GM12878 (cell line): Measurements from ENCODE around the gene ANO7. TPM values are rescaled to one million over a fixed set of nuclear protein-coding genes. Genes with fewer than 3 reads are reported as not detected.

ENCODE experiments used
- ATAC-seq: fragments of 200-7000 bp; cut with Tn5 transposase; 3 replicates; pipeline ENCODE4 v1.9.1; 2020; ENCODE audit warnings: mild to moderate bottlenecking, moderate library complexity
- BruUV-seq: library from RNA; stranded (reverse); fragments of 400-500 nt; replicated peaks from 2 replicates; lab custom pipeline; 2021; lab: Mats Ljungman, UMichigan
- CTCF ChIA-PET: fragments of 300-600 bp; sonication (Branson Sonifier 250); formaldehyde crosslinking; extraction: SDS; loops from one replicate; lab custom pipeline; 2021; ENCODE audit warnings: inconsistent platforms; lab: Yijun Ruan, JAX
- POLR2A ChIA-PET: fragments of 350-600 bp; formaldehyde crosslinking; extraction: SDS; loops from one replicate; lab custom pipeline; 2021; ENCODE audit warnings: inconsistent platforms; lab: Charles Lee
- RAD21 ChIA-PET: fragments of 300-600 bp; sonication (Branson Sonifier 250); formaldehyde crosslinking; loops from one replicate; lab custom pipeline; 2023; ENCODE audit warnings: antibody characterized with exemption; ENCODE audit not compliant: unreplicated experiment; lab: Charles Lee
- SMC1A ChIA-PET: fragments of 300-600 bp; sonication (Branson Sonifier 250); formaldehyde crosslinking; loops from one replicate; lab custom pipeline; 2023; ENCODE audit not compliant: unreplicated experiment, uncharacterized antibody; lab: Charles Lee
- DNase-seq: peaks from one replicate; pipeline ENCODE4 v3.0.0-alpha.2; 2011; ENCODE audit warnings: low read depth, low spot score
- FAIRE-seq: peaks from 3 replicates; lab custom pipeline; 2011; peaks lifted over from hg19 to GRCh38; lab: Jason Lieb, UNC
- H2AFZ ChIP-seq: 2 replicates; pipeline ENCODE4 v1.6.0; 2011; ENCODE audit warnings: low read depth, low read length, control low read depth; ENCODE audit not compliant: control insufficient read depth
- H3K27ac ChIP-seq: 2 replicates; pipeline ENCODE4 v1.5.1; 2011; ENCODE audit warnings: control low read depth; ENCODE audit not compliant: control insufficient read depth, insufficient read depth
- H3K27me3 ChIP-seq, 2 experiments: replicated peaks in 1 of 2; 2 replicates each; pipeline versions ENCODE4 v1.6.0 to v1.6.1; 2011; ENCODE audit warnings: low read length in 1 of 2; ENCODE audit not compliant: control insufficient read depth in 2 of 2, insufficient read depth in 2 of 2
- H3K36me3 ChIP-seq, 2 experiments: 2 replicates each; pipeline ENCODE4 v1.5.1; 2011; ENCODE audit warnings: low read length in 1 of 2; ENCODE audit not compliant: control insufficient read depth in 2 of 2, insufficient read depth in 2 of 2
- H3K4me1 ChIP-seq: 2 replicates; pipeline ENCODE4 v1.6.1; 2011; ENCODE audit warnings: mild to moderate bottlenecking, low read length, moderate library complexity, mixed read lengths; ENCODE audit not compliant: control insufficient read depth, insufficient read depth
- H3K4me2 ChIP-seq: 2 replicates; pipeline ENCODE4 v1.6.0; 2011; ENCODE audit warnings: control low read depth; ENCODE audit not compliant: control insufficient read depth, insufficient read depth
- H3K4me3 ChIP-seq: fragments of 200-600 bp; sonication (generic); 2 replicates; pipeline ENCODE4 v1.5.1; 2016
- H3K79me2 ChIP-seq: 2 replicates; pipeline ENCODE4 v1.6.0; 2011; ENCODE audit warnings: low read length; ENCODE audit not compliant: control insufficient read depth, insufficient read depth
- H3K9ac ChIP-seq: 2 replicates; pipeline ENCODE4 v1.8.0; 2011; ENCODE audit warnings: low read length, control low read depth, mixed read lengths; ENCODE audit not compliant: control insufficient read depth, insufficient read depth
- H3K9me3 ChIP-seq: replicated peaks from 3 replicates; pipeline ENCODE4 v1.5.1; 2011; ENCODE audit warnings: mild to moderate bottlenecking, low read length; ENCODE audit not compliant: control insufficient read depth, insufficient read depth
- H4K20me1 ChIP-seq: 2 replicates; pipeline ENCODE4 v1.6.0; 2011; ENCODE audit not compliant: control insufficient read depth, insufficient read depth
- BACH1 ChIP-seq: fragments of 450-650 bp; IDR thresholded peaks from 2 replicates; pipeline ENCODE4 v1.6.1; 2017; ENCODE audit warnings: mild to moderate bottlenecking, borderline replicate concordance
- CHD4 ChIP-seq: fragments of 200-600 bp; sonication (generic); IDR thresholded peaks from 2 replicates; pipeline ENCODE4 v1.6.1; 2016; ENCODE audit warnings: mild to moderate bottlenecking
- HDAC2 ChIP-seq: fragments of 200-600 bp; sonication (generic); IDR thresholded peaks from 2 replicates; pipeline ENCODE4 v1.6.1; 2017
- KDM1A ChIP-seq: fragments of 200-600 bp; sonication (generic); IDR thresholded peaks from 2 replicates; pipeline ENCODE4 v1.6.1; 2016; ENCODE audit warnings: borderline replicate concordance
- KLF5 ChIP-seq: fragments of 450-650 bp; IDR thresholded peaks from 2 replicates; pipeline ENCODE4 v1.6.1; 2014; ENCODE audit warnings: mild to moderate bottlenecking; ENCODE audit not compliant: partially characterized antibody
- MTA2 ChIP-seq: fragments of 450-650 bp; IDR thresholded peaks from 2 replicates; pipeline ENCODE4 v1.6.1; 2016; ENCODE audit warnings: low read depth, mild to moderate bottlenecking, moderate library complexity
- NFYB ChIP-seq: IDR thresholded peaks from 2 replicates; pipeline ENCODE4 v1.6.1; 2011; ENCODE audit warnings: low read depth, mild to moderate bottlenecking, low read length, improper control_type of control experiment, moderate library complexity; ENCODE audit not compliant: insufficient read depth
- NR2F1 ChIP-seq: fragments of 450-650 bp; conservative IDR thresholded peaks from 2 replicates; pipeline ENCODE4 v1.6.1; 2017; ENCODE audit warnings: mild to moderate bottlenecking
- NRF1 ChIP-seq: conservative IDR thresholded peaks from 2 replicates; pipeline ENCODE4 v1.6.1; 2011; ENCODE audit warnings: mild to moderate bottlenecking, low read depth, low read length, improper control_type of control experiment
- RAD51 ChIP-seq: fragments of 450-650 bp; IDR thresholded peaks from 2 replicates; pipeline ENCODE4 v1.6.1; 2016; ENCODE audit warnings: moderate library complexity, mild to moderate bottlenecking, inconsistent platforms
- YY1 ChIP-seq: IDR thresholded peaks from 2 replicates; pipeline ENCODE4 v1.6.1; 2011; ENCODE audit warnings: low read depth, mild to moderate bottlenecking, low read length
- ZNF24 ChIP-seq: fragments of 450-650 bp; IDR thresholded peaks from 2 replicates; pipeline ENCODE4 v1.6.1; 2017; ENCODE audit warnings: antibody characterized with exemption, mild to moderate bottlenecking
- ZNF274 ChIP-seq: IDR thresholded peaks from one replicate; pipeline ENCODE4 v1.8.0; 2011; ENCODE audit not compliant: insufficient read length, insufficient read depth
- ZSCAN29 ChIP-seq: fragments of 450-650 bp; IDR thresholded peaks from 2 replicates; pipeline ENCODE4 v1.6.1; 2017; ENCODE audit warnings: mild to moderate bottlenecking, moderate library complexity
- WGBS: methylation state at CpG from one replicate; pipeline ENCODE4 v1.1.6; 2016; ENCODE audit warnings: low lambda C conversion rate; ENCODE audit not compliant: insufficient replicate concordance, insufficient coverage; ENCODE audit errors: missing lambda C conversion rate; 5-methylcytosine and 5-hydroxymethylcytosine counted together
- in situ Hi-C: fragments of 300-500 bp; cut with MboI; formaldehyde crosslinking; loops from 9 replicates; pipeline ENCODE4 v1.14.3; 2018; ENCODE audit warnings: mixed read lengths
- intact Hi-C: fragments of 100-400 bp; cut with micrococcal nuclease; formaldehyde crosslinking; loops from one replicate; pipeline ENCODE4 v1.14.2; 2022; ENCODE audit not compliant: unreplicated experiment
- polyA plus RNA-seq, 11 experiments: library from polyadenylated mRNA; depleted of rRNA in 4 of 11; unstranded in 6 of 11; stranded (reverse) in 5 of 11; fragments of >200 nt; fragmentation: Nextera tagmentation in 4 of 11; fragmentation: Illumina TruSeq in 1 of 11; extraction: Ambion mirVana in 4 of 11; extraction: Trizol in 1 of 11; gene quantifications; 1 replicate in 1 of 11; 2 replicates in 10 of 11; pipeline versions ENCODE4 v1.2.1 to v1.2.3, GENCODE V29; 2011 to 2016; ENCODE audit warnings: inconsistent platforms in 2 of 11, missing spikeins in 2 of 11, low read depth in 1 of 11
- total RNA-seq, 4 experiments: library from RNA; depleted of rRNA in 3 of 4; stranded (reverse); fragments of >200 nt in 3 of 4; fragmentation: Illumina TruSeq in 1 of 4; extraction: Trizol in 1 of 4; gene quantifications; 2 replicates each; pipeline versions ENCODE4 v1.2.1 to v1.2.3, GENCODE V29; 2013 to 2021
- TF ChIP-seq, protein P1 (sequence below): fragments of 450-650 bp; IDR thresholded peaks from 2 replicates; pipeline ENCODE4 v1.6.1; 2017; ENCODE audit warnings: mild to moderate bottlenecking, moderate library complexity

The ANO7 gene
- total and polyA plus RNA-seq, 10 of the 15 experiments (the other 5 are each of a cell fraction or from before 2014, with no cell fraction given): 0.08 to 1.4 (median 0.44) TPM

DNA sequence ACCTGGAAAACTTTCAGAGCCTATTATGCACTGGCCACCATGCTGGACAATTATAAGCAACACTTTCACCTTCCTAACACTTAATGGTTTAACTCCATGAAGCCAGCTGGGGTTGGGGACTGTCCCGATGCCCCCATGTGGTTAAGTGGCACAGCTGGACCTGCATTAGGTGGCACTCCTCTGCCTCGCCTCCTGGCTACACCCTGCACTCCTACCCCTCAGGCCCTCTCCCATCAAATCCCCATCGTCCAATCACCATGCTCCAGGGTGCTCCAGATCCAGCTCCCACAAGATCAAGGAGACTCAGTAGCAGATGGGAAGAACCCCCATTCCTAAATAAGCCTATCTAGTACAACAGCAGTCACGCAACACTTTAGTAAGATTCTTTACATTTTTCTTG lies 73.2 kb downstream of the ANO7 start (continued):
- TF ChIP-seq, protein P1, sequence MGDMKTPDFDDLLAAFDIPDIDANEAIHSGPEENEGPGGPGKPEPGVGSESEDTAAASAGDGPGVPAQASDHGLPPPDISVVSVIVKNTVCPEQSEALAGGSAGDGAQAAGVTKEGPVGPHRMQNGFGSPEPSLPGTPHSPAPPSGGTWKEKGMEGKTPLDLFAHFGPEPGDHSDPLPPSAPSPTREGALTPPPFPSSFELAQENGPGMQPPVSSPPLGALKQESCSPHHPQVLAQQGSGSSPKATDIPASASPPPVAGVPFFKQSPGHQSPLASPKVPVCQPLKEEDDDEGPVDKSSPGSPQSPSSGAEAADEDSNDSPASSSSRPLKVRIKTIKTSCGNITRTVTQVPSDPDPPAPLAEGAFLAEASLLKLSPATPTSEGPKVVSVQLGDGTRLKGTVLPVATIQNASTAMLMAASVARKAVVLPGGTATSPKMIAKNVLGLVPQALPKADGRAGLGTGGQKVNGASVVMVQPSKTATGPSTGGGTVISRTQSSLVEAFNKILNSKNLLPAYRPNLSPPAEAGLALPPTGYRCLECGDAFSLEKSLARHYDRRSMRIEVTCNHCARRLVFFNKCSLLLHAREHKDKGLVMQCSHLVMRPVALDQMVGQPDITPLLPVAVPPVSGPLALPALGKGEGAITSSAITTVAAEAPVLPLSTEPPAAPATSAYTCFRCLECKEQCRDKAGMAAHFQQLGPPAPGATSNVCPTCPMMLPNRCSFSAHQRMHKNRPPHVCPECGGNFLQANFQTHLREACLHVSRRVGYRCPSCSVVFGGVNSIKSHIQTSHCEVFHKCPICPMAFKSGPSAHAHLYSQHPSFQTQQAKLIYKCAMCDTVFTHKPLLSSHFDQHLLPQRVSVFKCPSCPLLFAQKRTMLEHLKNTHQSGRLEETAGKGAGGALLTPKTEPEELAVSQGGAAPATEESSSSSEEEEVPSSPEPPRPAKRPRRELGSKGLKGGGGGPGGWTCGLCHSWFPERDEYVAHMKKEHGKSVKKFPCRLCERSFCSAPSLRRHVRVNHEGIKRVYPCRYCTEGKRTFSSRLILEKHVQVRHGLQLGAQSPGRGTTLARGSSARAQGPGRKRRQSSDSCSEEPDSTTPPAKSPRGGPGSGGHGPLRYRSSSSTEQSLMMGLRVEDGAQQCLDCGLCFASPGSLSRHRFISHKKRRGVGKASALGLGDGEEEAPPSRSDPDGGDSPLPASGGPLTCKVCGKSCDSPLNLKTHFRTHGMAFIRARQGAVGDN: no peak
- TF ChIP-seq RAD51: no peak
- no peak for TF ChIP-seq NRF1

DNA sequence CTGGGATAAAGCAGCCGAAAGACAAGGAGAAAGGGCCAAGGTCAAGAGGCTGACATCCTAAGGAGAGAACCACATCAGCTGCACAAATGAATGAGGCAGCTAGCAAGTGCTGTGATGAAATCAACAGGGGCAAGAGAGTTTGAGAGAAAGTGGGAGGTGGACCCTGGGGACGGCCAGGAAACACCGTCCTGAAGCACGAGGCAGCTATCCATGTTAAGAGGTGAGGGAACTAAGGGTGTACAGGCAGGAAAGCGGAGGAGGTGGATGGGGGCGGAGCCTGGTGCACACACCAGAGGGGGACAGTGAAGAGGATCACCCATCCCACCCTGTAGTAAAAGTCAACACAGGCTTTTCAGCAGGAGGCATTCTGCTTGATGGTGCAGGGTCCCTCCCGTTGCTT lies 74.6 kb downstream of the ANO7 start:
- no peak overlapping the region for H3K9ac ChIP-seq
- ChIA-PET POLR2A (no interaction called here), RAD21 (no interaction called here), CTCF (interaction anchor here (1.5 kb wide), 1 partner anchor 129 kb away, joined by 7 read pairs; no protein-coding TSS in a partner anchor), SMC1A (no interaction called here)
- BruUV-seq: no TSS peak
- H3K4me1 ChIP-seq: no peaks in the 10 kb centered on the region
- no peak overlapping the region for H3K4me2 ChIP-seq
- H3K79me2 ChIP-seq: peaks cover 4% of the 10 kb centered on the region
- intact Hi-C loops: no loop called here
- in situ Hi-C loops: no loop called here
- 99% methylated on average over 7 of the region's 7 CpGs for WGBS
- no peaks in the 10 kb centered on the region for H3K9me3 ChIP-seq
- peaks cover 5% of the 10 kb centered on the region for H4K20me1 ChIP-seq
- peaks cover 28 to 47% of the 10 kb centered on the region in 2 experiments for H3K36me3 ChIP-seq
- no peak overlapping the region for H3K4me3 ChIP-seq
- no peak overlapping the region for H2AFZ ChIP-seq
- no peak for TF ChIP-seq ZSCAN29
- no peak for TF ChIP-seq BACH1
- no peak for TF ChIP-seq ZNF24
- TF ChIP-seq YY1: no peak
- TF ChIP-seq KDM1A: no peak
- TF ChIP-seq CHD4: no peak
- no peak for TF ChIP-seq HDAC2
- no peak for TF ChIP-seq ZNF274
- TF ChIP-seq MTA2: no peak
- TF ChIP-seq NR2F1: no peak
- TF ChIP-seq KLF5: no peak
- TF ChIP-seq NFYB: no peak
- H3K27me3 ChIP-seq: no peaks in the 10 kb centered on the region
- no peak for FAIRE-seq
- no peak for ATAC-seq
- DNase-seq: no peak
- no peak overlapping the region for H3K27ac ChIP-seq
